ENCODE data around the gene VLDLR. TPM values are rescaled to one million over a fixed set of nuclear protein-coding genes. Genes with fewer than 3 reads are reported as not detected.

The VLDLR gene
- total and polyA plus RNA-seq, 2 donors (not counting 1 experiment from before 2014, with no cell fraction given) = 11.9 to 26.3 TPM

DNA sequence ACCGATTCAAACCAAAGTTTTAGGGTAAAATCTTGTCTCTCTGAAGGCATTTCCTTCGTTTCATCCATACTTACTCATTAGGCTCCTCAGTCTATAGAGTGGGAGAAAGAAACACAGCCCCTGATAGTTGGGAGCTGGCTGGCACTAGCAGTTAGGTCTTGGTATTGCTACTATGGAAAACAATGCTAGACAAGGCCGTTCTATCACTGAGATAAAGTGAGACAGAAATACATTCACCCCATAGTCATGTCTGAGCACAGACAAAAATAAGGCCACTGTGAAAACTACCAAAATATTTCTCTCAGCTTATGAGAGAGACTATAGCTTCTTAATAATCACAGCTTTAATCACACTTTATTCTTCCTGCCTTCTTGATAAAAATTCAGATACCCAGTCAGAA, 67.0 kb downstream of the VLDLR start:
- Histone ChIP-seq H3K27me3 (ENCODE audit: control insufficient read depth, insufficient read depth, low read length) (no peaks in the 10 kb centered on the region), H3K27ac (ENCODE audit: insufficient read depth, low read length) (no peak overlapping the region), H3K4me2 (ENCODE audit: extremely low read depth, insufficient read depth, low read length) (no peak overlapping the region), H3K36me3 (ENCODE audit: control insufficient read depth, insufficient read depth, low read length) (no peaks in the 10 kb centered on the region), H4K20me1 (ENCODE audit: control insufficient read depth, extremely low read depth, insufficient read depth, low read length) (no peaks in the 10 kb centered on the region), H3K9me3 (ENCODE audit: control insufficient read depth, insufficient read depth, low read depth, low read length) (no peaks in the 10 kb centered on the region), H3K9ac (ENCODE audit: insufficient read depth, low read length) (no peak overlapping the region), H3K4me1 (ENCODE audit: control insufficient read depth, extremely low read depth, insufficient read depth, low read length) (no peaks in the 10 kb centered on the region), H3K4me3 (replicated peaks in 1 of 4; ENCODE audit: control extremely low read depth in 1 of 4, insufficient read depth in 1 of 4, low read depth in 3 of 4, low read length in 4 of 4) (no peak overlapping the region), H2AFZ (ENCODE audit: low read length) (no peak overlapping the region), H3K79me2 (ENCODE audit: control insufficient read depth, insufficient read depth, low read length) (no peaks in the 10 kb centered on the region)
- no peak for DNase-seq (ENCODE audit: low read depth in 2 of 2)
- no peak for TF ChIP-seq EZH2 (IDR thresholded peaks at IDR 0.05; ENCODE audit: low read length, missing control alignments)
- TF ChIP-seq, protein P1, sequence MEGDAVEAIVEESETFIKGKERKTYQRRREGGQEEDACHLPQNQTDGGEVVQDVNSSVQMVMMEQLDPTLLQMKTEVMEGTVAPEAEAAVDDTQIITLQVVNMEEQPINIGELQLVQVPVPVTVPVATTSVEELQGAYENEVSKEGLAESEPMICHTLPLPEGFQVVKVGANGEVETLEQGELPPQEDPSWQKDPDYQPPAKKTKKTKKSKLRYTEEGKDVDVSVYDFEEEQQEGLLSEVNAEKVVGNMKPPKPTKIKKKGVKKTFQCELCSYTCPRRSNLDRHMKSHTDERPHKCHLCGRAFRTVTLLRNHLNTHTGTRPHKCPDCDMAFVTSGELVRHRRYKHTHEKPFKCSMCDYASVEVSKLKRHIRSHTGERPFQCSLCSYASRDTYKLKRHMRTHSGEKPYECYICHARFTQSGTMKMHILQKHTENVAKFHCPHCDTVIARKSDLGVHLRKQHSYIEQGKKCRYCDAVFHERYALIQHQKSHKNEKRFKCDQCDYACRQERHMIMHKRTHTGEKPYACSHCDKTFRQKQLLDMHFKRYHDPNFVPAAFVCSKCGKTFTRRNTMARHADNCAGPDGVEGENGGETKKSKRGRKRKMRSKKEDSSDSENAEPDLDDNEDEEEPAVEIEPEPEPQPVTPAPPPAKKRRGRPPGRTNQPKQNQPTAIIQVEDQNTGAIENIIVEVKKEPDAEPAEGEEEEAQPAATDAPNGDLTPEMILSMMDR (conservative IDR thresholded peaks at IDR 0.05 in 1 of 2, IDR thresholded peaks at IDR 0.05 in 1 of 2; ENCODE audit: low read depth in 1 of 2, low read length in 2 of 2) = no peak

DNA sequence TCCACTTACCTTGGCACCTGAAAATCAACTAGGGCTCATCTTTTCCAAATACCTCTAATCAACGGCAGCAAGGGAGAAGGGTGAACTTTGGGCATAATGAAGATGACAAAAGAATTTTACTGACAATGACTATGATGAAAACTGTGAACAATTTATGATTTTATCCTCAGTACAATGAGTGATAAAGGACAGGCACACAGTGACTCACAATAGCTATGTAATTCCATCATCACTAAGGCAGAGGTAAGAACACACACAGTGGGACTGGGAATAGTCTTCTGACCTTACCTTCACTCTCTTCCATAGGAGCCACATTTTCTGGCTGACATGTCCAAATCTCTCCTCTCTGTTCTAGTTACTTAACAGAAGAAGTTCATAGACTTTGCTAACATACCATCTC, 69.6 kb downstream of the VLDLR start:
- no peak overlapping the region for H3K27ac ChIP-seq (ENCODE audit: insufficient read depth, low read length)
- H4K20me1 ChIP-seq (ENCODE audit: control insufficient read depth, extremely low read depth, insufficient read depth, low read length) = no peaks in the 10 kb centered on the region
- H3K4me3 ChIP-seq (replicated peaks in 1 of 4; ENCODE audit: control extremely low read depth in 1 of 4, insufficient read depth in 1 of 4, low read depth in 3 of 4, low read length in 4 of 4) = no peak overlapping the region
- no peak for TF ChIP-seq EZH2 (IDR thresholded peaks at IDR 0.05; ENCODE audit: low read length, missing control alignments)
- TF ChIP-seq, protein P1 (conservative IDR thresholded peaks at IDR 0.05 in 1 of 2, IDR thresholded peaks at IDR 0.05 in 1 of 2; ENCODE audit: low read depth in 1 of 2, low read length in 2 of 2) = no peak
- no peaks in the 10 kb centered on the region for H3K27me3 ChIP-seq (ENCODE audit: control insufficient read depth, insufficient read depth, low read length)
- H3K9me3 ChIP-seq (ENCODE audit: control insufficient read depth, insufficient read depth, low read depth, low read length) = no peaks in the 10 kb centered on the region
- H3K79me2 ChIP-seq (ENCODE audit: control insufficient read depth, insufficient read depth, low read length) = no peaks in the 10 kb centered on the region
- H3K9ac ChIP-seq (ENCODE audit: insufficient read depth, low read length) = no peak overlapping the region
- DNase-seq (ENCODE audit: low read depth in 2 of 2) = no peak
- no peak overlapping the region for H3K4me2 ChIP-seq (ENCODE audit: extremely low read depth, insufficient read depth, low read length)
- H2AFZ ChIP-seq (ENCODE audit: low read length) = no peak overlapping the region
- no peaks in the 10 kb centered on the region for H3K4me1 ChIP-seq (ENCODE audit: control insufficient read depth, extremely low read depth, insufficient read depth, low read length)
- H3K36me3 ChIP-seq (ENCODE audit: control insufficient read depth, insufficient read depth, low read length) = no peaks in the 10 kb centered on the region

DNA sequence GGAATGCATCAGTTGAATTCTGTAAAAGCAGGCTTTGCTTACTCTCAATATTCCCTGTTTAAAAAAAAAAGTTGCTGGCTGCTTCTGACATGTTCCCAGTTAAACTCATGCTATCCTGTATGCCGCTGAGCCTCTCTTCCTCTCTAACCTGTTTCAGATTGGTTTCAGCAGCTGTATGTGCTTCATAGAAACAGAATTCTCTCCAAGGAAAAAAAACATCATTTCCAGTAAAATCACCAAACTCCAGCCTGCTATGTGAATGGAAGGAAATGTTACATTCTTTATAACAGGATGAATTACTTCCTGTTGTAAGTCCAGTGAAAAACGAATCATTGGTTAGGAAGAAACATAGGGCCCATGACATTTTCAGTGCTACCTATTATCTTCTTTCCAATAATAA, 70.0 kb downstream of the VLDLR start:
- no peak for TF ChIP-seq EZH2 (IDR thresholded peaks at IDR 0.05; ENCODE audit: low read length, missing control alignments)
- TF ChIP-seq, protein P1 (conservative IDR thresholded peaks at IDR 0.05 in 1 of 2, IDR thresholded peaks at IDR 0.05 in 1 of 2; ENCODE audit: low read depth in 1 of 2, low read length in 2 of 2) = no peak
- H3K36me3 ChIP-seq (ENCODE audit: control insufficient read depth, insufficient read depth, low read length) = no peaks in the 10 kb centered on the region
- no peaks in the 10 kb centered on the region for H3K79me2 ChIP-seq (ENCODE audit: control insufficient read depth, insufficient read depth, low read length)
- peak in 1 of 2 donors; percentile 5 for DNase-seq (ENCODE audit: low read depth in 2 of 2)
- no peak overlapping the region for H3K9ac ChIP-seq (ENCODE audit: insufficient read depth, low read length)
- H3K27me3 ChIP-seq (ENCODE audit: control insufficient read depth, insufficient read depth, low read length) = no peaks in the 10 kb centered on the region
- H3K27ac ChIP-seq (ENCODE audit: insufficient read depth, low read length) = no peak overlapping the region
- no peak overlapping the region for H3K4me3 ChIP-seq (replicated peaks in 1 of 4; ENCODE audit: control extremely low read depth in 1 of 4, insufficient read depth in 1 of 4, low read depth in 3 of 4, low read length in 4 of 4)
- no peaks in the 10 kb centered on the region for H3K9me3 ChIP-seq (ENCODE audit: control insufficient read depth, insufficient read depth, low read depth, low read length)
- H3K4me2 ChIP-seq (ENCODE audit: extremely low read depth, insufficient read depth, low read length) = no peak overlapping the region
- no peaks in the 10 kb centered on the region for H4K20me1 ChIP-seq (ENCODE audit: control insufficient read depth, extremely low read depth, insufficient read depth, low read length)
- no peaks in the 10 kb centered on the region for H3K4me1 ChIP-seq (ENCODE audit: control insufficient read depth, extremely low read depth, insufficient read depth, low read length)
- H2AFZ ChIP-seq (ENCODE audit: low read length) = no peak overlapping the region

Data from fibroblast of lung (primary cell).